Astrocyte of the cerebellum (primary cell): ENCODE measurements around the gene PEX16.

Experiments used
- DNase-seq: peaks from one replicate; pipeline ENCODE4 v3.0.0-alpha.2; 2011; ENCODE audit warnings: low read depth
- H3K4me3 ChIP-seq: 2 replicates; pipeline ENCODE4 v1.5.1; 2011; ENCODE audit warnings: mild to moderate bottlenecking, low read depth, low read length, moderate library complexity
- in situ Hi-C: cut with HindIII; loops from 2 replicates; pipeline ENCODE4 v1.10.0; 2017; ENCODE audit warnings: low sequenced_read_pairs
- TF ChIP-seq, protein P1 (sequence below): IDR thresholded peaks from 2 replicates; pipeline ENCODE4 v1.5.1; 2012; ENCODE audit warnings: low read length, low read depth, moderate library complexity, mild to moderate bottlenecking; ENCODE audit errors: missing control alignments

PEX16 gene

DNA sequence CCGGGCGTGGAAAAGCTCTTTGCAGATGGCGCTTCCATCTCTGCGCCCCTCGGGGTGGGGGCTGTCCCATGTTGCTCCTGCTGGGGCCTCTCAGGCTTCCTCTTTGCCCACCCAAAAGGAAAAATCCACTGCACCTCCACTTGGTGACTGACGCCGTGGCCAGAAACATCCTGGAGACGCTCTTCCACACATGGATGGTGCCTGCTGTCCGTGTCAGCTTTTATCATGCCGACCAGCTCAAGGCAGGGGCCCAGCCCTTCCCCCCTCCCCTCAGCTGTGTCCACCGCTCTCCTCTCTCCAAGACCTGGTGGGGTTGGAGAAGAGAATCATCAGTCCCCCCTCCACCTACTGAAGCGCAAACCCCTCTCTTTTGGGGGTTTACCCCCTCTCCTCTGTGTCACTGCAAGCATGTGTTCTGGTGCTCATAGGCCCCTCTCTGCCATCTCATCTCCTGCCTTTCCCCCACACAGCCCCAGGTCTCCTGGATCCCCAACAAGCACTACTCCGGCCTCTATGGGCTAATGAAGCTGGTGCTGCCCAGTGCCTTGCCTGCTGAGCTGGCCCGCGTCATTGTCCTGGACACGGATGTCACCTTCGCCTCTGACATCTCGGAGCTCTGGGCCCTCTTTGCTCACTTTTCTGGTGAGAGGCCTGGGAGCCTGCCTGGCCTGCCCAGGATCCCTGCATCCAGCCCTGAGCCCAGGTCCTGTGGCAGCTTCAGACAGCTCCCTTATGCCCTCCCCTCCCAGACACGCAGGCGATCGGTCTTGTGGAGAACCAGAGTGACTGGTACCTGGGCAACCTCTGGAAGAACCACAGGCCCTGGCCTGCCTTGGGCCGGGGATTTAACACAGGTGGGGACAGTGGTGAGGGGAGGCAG is 6.6 kb upstream of the PEX16 start:
- TF ChIP-seq, protein P1, sequence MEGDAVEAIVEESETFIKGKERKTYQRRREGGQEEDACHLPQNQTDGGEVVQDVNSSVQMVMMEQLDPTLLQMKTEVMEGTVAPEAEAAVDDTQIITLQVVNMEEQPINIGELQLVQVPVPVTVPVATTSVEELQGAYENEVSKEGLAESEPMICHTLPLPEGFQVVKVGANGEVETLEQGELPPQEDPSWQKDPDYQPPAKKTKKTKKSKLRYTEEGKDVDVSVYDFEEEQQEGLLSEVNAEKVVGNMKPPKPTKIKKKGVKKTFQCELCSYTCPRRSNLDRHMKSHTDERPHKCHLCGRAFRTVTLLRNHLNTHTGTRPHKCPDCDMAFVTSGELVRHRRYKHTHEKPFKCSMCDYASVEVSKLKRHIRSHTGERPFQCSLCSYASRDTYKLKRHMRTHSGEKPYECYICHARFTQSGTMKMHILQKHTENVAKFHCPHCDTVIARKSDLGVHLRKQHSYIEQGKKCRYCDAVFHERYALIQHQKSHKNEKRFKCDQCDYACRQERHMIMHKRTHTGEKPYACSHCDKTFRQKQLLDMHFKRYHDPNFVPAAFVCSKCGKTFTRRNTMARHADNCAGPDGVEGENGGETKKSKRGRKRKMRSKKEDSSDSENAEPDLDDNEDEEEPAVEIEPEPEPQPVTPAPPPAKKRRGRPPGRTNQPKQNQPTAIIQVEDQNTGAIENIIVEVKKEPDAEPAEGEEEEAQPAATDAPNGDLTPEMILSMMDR = no peak
- H3K4me3 ChIP-seq = no peak overlapping the region
- in situ Hi-C loops = no loop called here
- no peak for DNase-seq

DNA sequence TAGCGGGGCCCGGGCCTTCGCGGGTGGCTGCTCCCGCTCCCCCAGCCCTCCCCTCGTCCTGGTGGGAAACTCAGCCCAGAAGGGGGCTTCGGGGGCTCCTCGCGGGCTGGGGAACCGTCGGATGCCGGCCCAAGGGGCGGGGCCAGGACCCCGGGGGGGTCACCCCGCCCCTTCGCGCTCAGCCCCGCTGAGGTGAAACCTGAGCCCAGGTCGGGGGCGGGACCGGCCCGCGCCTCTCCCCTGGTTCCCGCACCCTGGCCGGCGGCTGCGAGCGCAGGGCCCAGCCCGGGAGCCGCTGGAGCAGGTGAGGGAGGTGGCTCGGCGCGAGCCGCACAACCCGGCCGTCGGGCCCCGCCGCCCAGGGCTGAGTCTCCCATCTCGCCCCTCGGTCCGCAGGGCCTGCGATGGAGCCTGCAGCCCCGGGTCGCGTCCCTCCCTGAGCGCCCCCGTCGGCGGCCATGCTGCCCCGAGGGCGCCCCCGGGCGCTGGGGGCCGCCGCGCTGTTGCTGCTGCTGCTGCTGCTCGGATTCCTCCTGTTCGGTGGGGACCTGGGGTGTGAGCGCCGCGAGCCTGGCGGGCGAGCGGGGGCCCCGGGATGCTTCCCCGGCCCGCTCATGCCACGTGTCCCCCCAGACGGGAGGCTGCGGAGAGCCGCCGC is 4.9 kb upstream of the PEX16 start, which contains the start of gene LARGE2:
Gene LARGE2, plus strand, starts transcription at position 232 of the 658 bp plus-strand sequence. Its CDS starts 227 bp downstream, at position 459.
- TF ChIP-seq, protein P1 = no peak
- H3K4me3 ChIP-seq = no peak within 1 kb of the TSS
- in situ Hi-C loops = no loop called here
- no peak for DNase-seq

DNA sequence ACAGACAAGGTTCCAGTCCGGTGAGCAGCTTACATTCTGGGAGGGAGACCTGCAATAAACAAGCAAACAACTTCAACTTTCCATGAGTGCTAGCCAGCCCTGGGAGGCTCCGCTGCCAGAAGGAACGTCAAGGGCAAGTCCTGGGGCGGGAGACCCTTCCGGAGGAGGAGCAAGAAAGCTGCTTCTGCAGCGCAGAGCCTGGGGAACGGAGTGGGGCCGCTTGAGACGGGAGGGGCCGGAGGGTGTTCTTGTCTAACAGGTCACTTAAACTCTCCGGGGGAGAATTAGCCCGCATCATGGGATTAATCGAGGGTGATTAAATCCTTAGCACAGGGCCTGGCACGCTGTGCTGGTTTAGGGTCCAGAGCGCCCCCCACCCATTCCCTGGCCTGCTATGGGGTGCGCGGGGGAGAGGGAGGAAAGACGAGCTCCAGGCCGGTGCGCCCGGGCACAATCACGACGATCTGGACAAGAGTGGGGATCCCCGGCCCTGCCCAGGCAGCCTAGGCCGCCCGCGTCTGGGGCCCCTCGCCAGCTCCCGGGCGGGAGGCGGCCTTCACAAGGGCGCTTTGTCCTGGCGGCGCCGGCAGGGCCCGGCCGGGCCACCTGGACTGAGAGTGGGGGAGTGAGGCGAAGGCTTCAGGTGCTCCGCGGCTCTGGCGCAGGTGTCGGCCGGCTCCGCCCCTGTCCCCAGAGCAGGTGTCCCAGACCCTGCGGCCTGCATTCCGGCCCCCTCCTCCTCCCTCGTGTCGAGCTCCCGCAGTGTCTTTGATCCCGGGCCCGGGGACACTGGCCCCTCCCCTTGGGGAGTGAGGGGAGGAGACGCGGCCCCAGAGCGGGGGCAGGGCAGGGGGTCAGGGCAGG is 4.1 kb upstream of the PEX16 start:
- in situ Hi-C loops = no loop called here
- no peak overlapping the region for H3K4me3 ChIP-seq
- DNase-seq = no peak
- TF ChIP-seq, protein P1 = no peak

DNA sequence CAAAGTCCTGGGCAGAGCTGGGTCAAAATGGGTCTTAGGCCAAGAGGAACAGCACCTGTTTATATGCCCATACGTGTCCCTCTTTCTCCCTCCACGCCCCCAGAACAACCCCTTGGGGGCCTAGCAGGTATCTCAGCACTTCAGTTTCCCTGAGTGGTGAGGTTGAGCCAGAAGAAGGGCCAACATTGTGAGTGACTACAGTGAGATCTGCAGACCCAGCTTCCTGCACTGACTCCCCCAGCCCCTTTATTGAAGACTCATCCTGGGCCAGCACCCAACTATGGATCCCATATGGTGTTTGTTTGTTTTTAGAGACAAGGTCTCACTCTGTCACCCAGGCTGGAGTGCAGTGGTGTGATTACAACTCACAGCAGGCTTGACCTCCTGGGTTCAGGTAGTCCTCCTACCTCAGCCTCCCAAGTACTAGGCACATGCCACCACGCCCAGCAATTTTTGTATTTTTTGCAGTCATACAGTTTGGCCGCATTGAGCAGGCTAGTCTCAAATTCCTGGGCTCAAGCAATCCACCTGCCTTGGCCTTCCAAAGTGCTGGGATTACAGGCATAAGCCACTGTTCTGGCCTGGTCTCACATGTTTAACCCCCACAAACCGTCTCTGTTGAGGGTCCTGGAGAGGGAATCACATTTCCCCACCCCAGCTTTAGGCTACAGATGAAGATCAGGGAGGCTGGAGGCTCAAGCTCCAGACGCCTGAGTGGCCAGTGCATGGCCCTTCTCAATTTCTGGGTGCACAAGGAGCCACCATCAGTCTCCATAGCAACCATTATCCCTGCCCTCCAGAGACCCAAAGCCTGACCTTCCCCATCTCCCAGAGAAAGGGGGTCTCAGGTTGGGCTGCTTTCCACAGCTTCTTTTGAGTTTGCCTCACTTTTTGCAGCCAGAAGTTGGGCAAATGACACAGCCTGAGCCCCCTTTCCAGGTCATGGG is 3.1 kb upstream of the PEX16 start:
- in situ Hi-C loops = no loop called here
- DNase-seq = no peak
- TF ChIP-seq, protein P1 = no peak
- no peak overlapping the region for H3K4me3 ChIP-seq

DNA sequence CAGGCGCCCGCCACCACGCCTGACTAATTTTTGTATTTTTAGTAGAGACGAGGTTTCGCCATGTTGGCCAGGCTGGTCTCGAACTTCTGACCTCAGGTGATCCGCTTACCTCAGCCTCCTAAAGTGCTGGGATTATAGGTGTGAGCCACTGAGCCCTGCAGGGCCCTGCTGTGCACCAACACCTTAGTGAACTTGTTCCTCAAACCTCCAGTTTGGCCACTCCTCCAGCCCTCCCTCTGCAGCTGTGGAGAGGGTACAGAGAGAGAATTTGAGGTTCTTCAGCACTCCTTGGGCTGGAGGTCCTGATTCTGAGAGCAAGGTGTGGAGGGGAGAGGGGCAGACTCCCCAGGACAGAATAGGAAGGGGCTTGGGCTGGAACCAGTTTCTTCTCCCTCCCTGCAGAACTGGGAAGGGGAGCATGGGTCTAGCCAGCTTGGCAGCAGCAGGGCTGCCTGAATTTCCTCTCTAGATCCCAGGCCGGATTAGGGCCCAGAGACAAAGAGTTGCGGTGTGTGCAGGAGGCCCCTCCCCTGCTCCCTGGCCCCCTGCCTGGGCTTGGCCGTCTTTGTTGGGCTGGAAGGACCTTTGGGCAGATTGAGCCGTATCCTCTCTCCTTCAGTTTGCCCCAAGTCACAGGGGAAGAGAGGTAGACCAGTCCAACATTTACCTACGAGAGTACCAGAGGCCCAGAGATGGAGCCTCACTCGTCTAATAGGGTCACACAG is 2.3 kb upstream of the PEX16 start:
- no peak for DNase-seq

More for the DNA sequence above, 2.3 kb upstream of the PEX16 start:
- TF ChIP-seq, protein P1 = no peak
- no peak overlapping the region for H3K4me3 ChIP-seq
- in situ Hi-C loops = no loop called here
